GM04504 (cell line): Measurements from ENCODE around the gene FITM2.
"Not testable (repeated sequence)": the region's sequence is repeated elsewhere in the genome, so short reads cannot be mapped to it uniquely, and the experiment has no call there.

Source experiments
- DNase-seq: peaks from one replicate; pipeline ENCODE4 v3.0.0-alpha.2; 2012; ENCODE audit warnings: low read depth

FITM2 gene

GRCh38 chr20:44310664-44311639, at the start of gene FITM2:
Gene FITM2, minus strand, starts transcription at chr20:44311202. Its CDS starts 54 bp downstream, at chr20:44311148.
- DNase-seq: peak; percentile 94

GRCh38 chr20:44360221-44360620, 49.2 kb upstream of the FITM2 start:
- DNase-seq: no peak

- no peak for DNase-seq
Measured at GRCh38 chr20:44358776-44359175, 47.8 kb upstream of the FITM2 start.

- DNase-seq: no peak
Measured at GRCh38 chr20:44357555-44358125, 46.6 kb upstream of the FITM2 start.

- DNase-seq: no peak
Measured at GRCh38 chr20:44357020-44357419, 46.0 kb upstream of the FITM2 start.

- no peak for DNase-seq
Measured at GRCh38 chr20:44356353-44356723, 45.3 kb upstream of the FITM2 start.

- DNase-seq: no peak
Measured at GRCh38 chr20:44355498-44356352, 44.7 kb upstream of the FITM2 start, which contains the start of gene HNF4A. Gene HNF4A, plus strand, starts transcription at chr20:44355699. Its CDS starts 106 bp downstream, at chr20:44355805.

- DNase-seq: no peak
Measured at GRCh38 chr20:44354979-44355497, 44.0 kb upstream of the FITM2 start.

- no peak for DNase-seq
Measured at GRCh38 chr20:44350567-44350966, 39.6 kb upstream of the FITM2 start.

GRCh38 chr20:44349349-44349748, 38.3 kb upstream of the FITM2 start:
- no peak for DNase-seq

GRCh38 chr20:44348168-44348659, 37.2 kb upstream of the FITM2 start:
- no peak for DNase-seq

GRCh38 chr20:44345941-44346340, 34.9 kb upstream of the FITM2 start:
- DNase-seq: not testable (repeated sequence)

- DNase-seq: no peak
Measured at GRCh38 chr20:44345147-44345546, 34.1 kb upstream of the FITM2 start.

GRCh38 chr20:44344723-44345122, 33.7 kb upstream of the FITM2 start:
- no peak for DNase-seq

GRCh38 chr20:44343162-44343675, 32.2 kb upstream of the FITM2 start:
- DNase-seq: no peak

GRCh38 chr20:44342248-44342647, 31.2 kb upstream of the FITM2 start:
- no peak for DNase-seq

- no peak for DNase-seq
Measured at GRCh38 chr20:44336725-44337380, 25.9 kb upstream of the FITM2 start, which contains the start of gene R3HDML. Gene R3HDML, plus strand, starts transcription at chr20:44337043. Its CDS starts 115 bp downstream, at chr20:44337158.

GRCh38 chr20:44336086-44336485, 25.1 kb upstream of the FITM2 start:
- no peak for DNase-seq

- DNase-seq: no peak
Measured at GRCh38 chr20:44335675-44336074, 24.7 kb upstream of the FITM2 start.

GRCh38 chr20:44334709-44335108, 23.7 kb upstream of the FITM2 start:
- DNase-seq: no peak

GRCh38 chr20:44334306-44334705, 23.3 kb upstream of the FITM2 start:
- no peak for DNase-seq
